SK-N-SH (cell line): ENCODE data around the gene RPS8. TPM values are rescaled to one million over a fixed set of nuclear protein-coding genes. Genes with fewer than 3 reads are reported as not detected.
A peak's percentile ranks its signal among the peaks of the same experiment; 100 is the strongest.

Source experiments
- CTCF ChIA-PET: fragments of 300-600, 350-600 bp; formaldehyde crosslinking; extraction: SDS; loops from one replicate; lab custom pipeline; 2021; lab: Yijun Ruan, JAX
- POLR2A ChIA-PET: fragments of 350-600 bp; sonication (Branson Sonifier 250); formaldehyde crosslinking; extraction: SDS; loops from one replicate; lab custom pipeline; 2020; ENCODE audit warnings: antibody characterized with exemption, inconsistent platforms; lab: Yijun Ruan, JAX
- DNase-seq: peaks from one replicate; pipeline ENCODE4 v3.0.0; 2012
- H2AFZ ChIP-seq: fragments of 200-600 bp; sonication (generic); 2 replicates; pipeline ENCODE4 v1.8.1; 2016; ENCODE audit warnings: antibody characterized with exemption, mild to moderate bottlenecking, low read depth
- H3F3A ChIP-seq: fragments of 200-600 bp; sonication (generic); replicated peaks from 2 replicates; pipeline ENCODE3; 2016; ENCODE audit warnings: antibody characterized with exemption, mild to moderate bottlenecking; ENCODE audit not compliant: insufficient read depth
- H3K27ac ChIP-seq, 2 experiments: fragments of 200-500 bp in 1 of 2; fragments of 200-600 bp in 1 of 2; sonication (Bioruptor generic) in 1 of 2; sonication (generic), shearing (Covaris generic) in 1 of 2; 2 replicates each; pipeline versions ENCODE4 v1.5.1 to v1.6.1; 2014 to 2016; ENCODE audit warnings: low read depth in 2 of 2, inconsistent platforms in 1 of 2, low read length in 1 of 2, mild to moderate bottlenecking in 1 of 2, mixed read lengths in 1 of 2
- H3K27me3 ChIP-seq: fragments of 200-600 bp; sonication (generic), shearing (Covaris generic); 2 replicates; pipeline ENCODE4 v1.6.1; 2016; ENCODE audit warnings: mixed run types; ENCODE audit not compliant: insufficient read depth
- H3K36me3 ChIP-seq, 2 experiments: fragments of 200-500 bp in 1 of 2; fragments of 200-600 bp in 1 of 2; sonication (Bioruptor generic) in 1 of 2; sonication (generic) in 1 of 2; replicated peaks in 1 of 2; 2 replicates each; pipeline versions ENCODE3 to v1.5.1; 2014 to 2016; ENCODE audit warnings: low read length in 1 of 2, mild to moderate bottlenecking in 1 of 2; ENCODE audit not compliant: insufficient read depth in 2 of 2, control insufficient read depth in 1 of 2
- H3K4me1 ChIP-seq, 2 experiments: fragments of 200-500 bp in 1 of 2; fragments of 200-600 bp in 1 of 2; sonication (Bioruptor generic) in 1 of 2; sonication (generic), shearing (Covaris generic) in 1 of 2; 2 replicates each; pipeline versions ENCODE4 v1.5.1 to v1.6.1; 2014 to 2016; ENCODE audit warnings: low read depth in 1 of 2, low read length in 1 of 2, mixed run types in 1 of 2; ENCODE audit not compliant: insufficient read depth in 2 of 2, control insufficient read depth in 1 of 2
- H3K4me2 ChIP-seq: fragments of 200-600 bp; sonication (generic), shearing (Covaris generic); 2 replicates; pipeline ENCODE4 v1.6.1; 2017; ENCODE audit warnings: mixed run types
- H3K4me3 ChIP-seq, 2 experiments: fragments of 200-500 bp in 1 of 2; fragments of 200-600 bp in 1 of 2; sonication (Bioruptor generic) in 1 of 2; sonication (generic), shearing (Covaris generic) in 1 of 2; 2 replicates each; pipeline versions ENCODE4 v1.5.1 to v1.8.1; 2014 to 2016; ENCODE audit warnings: low read depth in 2 of 2, inconsistent platforms in 1 of 2, low read length in 1 of 2, mild to moderate bottlenecking in 1 of 2, mixed read lengths in 1 of 2, moderate library complexity in 1 of 2
- H3K79me2 ChIP-seq: fragments of 200-600 bp; sonication (generic); 2 replicates; pipeline ENCODE4 v1.8.1; 2017; ENCODE audit warnings: mild to moderate bottlenecking; ENCODE audit not compliant: insufficient read depth
- H3K9ac ChIP-seq: fragments of 200-600 bp; sonication (generic); 2 replicates; pipeline ENCODE4 v1.6.1; 2017; ENCODE audit warnings: mixed run types
- H3K9me2 ChIP-seq: fragments of 200-600 bp; sonication (generic); 2 replicates; pipeline ENCODE4 v1.6.1; 2017; ENCODE audit warnings: mixed run types
- H3K9me3 ChIP-seq: fragments of 200-600 bp; sonication (generic); 2 replicates; pipeline ENCODE4 v1.6.1; 2017; ENCODE audit warnings: mixed run types, mild to moderate bottlenecking, moderate library complexity
- H4K20me1 ChIP-seq: fragments of 200-600 bp; sonication (generic); 2 replicates; pipeline ENCODE4 v1.6.1; 2017; ENCODE audit warnings: mild to moderate bottlenecking, mixed run types; ENCODE audit not compliant: insufficient read depth
- CHD2 ChIP-seq: fragments of 150-350 bp; IDR thresholded peaks from 2 replicates; pipeline ENCODE4 v1.6.1; 2018; ENCODE audit warnings: low read length; ENCODE audit not compliant: partially characterized antibody
- ELF1 ChIP-seq: IDR thresholded peaks from 2 replicates; pipeline ENCODE4 v1.4.0; 2012
- EZH2phosphoT487 ChIP-seq: fragments of 200-600 bp; sonication (generic); IDR thresholded peaks from 2 replicates; pipeline ENCODE4 v1.6.1; 2017; ENCODE audit warnings: low read depth, mixed run types, mild to moderate bottlenecking, antibody characterized with exemption, moderate library complexity, borderline replicate concordance
- FOXM1 ChIP-seq: IDR thresholded peaks from 2 replicates; pipeline ENCODE4 v1.4.0; 2012; ENCODE audit warnings: low read depth, mild to moderate bottlenecking
- GABPA ChIP-seq: IDR thresholded peaks from 2 replicates; pipeline ENCODE4 v1.4.0; 2012; ENCODE audit warnings: low read depth, mild to moderate bottlenecking
- IRF3 ChIP-seq: fragments of 150-350 bp; IDR thresholded peaks from 2 replicates; pipeline ENCODE4 v1.6.1; 2016; ENCODE audit warnings: mild to moderate bottlenecking, low read depth, low read length
- JUND ChIP-seq: IDR thresholded peaks from 2 replicates; pipeline ENCODE4 v1.4.0; 2012
- MEF2A ChIP-seq: IDR thresholded peaks from 2 replicates; pipeline ENCODE4 v1.4.0; 2012; ENCODE audit warnings: low read depth, borderline replicate concordance
- MXI1 ChIP-seq: IDR thresholded peaks from 2 replicates; pipeline ENCODE4 v1.6.1; 2012; ENCODE audit warnings: mild to moderate bottlenecking, low read depth, low read length, improper control_type of control experiment
- NFIC ChIP-seq: IDR thresholded peaks from 2 replicates; pipeline ENCODE4 v1.4.0; 2012; ENCODE audit warnings: borderline replicate concordance
- NRF1 ChIP-seq: IDR thresholded peaks from 2 replicates; pipeline ENCODE4 v1.6.1; 2012; ENCODE audit warnings: low read depth, mild to moderate bottlenecking, low read length
- PBX3 ChIP-seq: IDR thresholded peaks from 2 replicates; pipeline ENCODE4; 2012
- POLR2AphosphoS5 ChIP-seq: IDR thresholded peaks from 2 replicates; pipeline ENCODE4 v1.6.1; 2012; ENCODE audit warnings: low read depth, low read length
- RAD21 ChIP-seq: IDR thresholded peaks from 2 replicates; pipeline ENCODE4 v1.6.1; 2012; ENCODE audit warnings: mild to moderate bottlenecking, low read length
- RCOR1 ChIP-seq: fragments of 150-350 bp; IDR thresholded peaks from 2 replicates; pipeline ENCODE4 v1.6.1; 2017; ENCODE audit warnings: antibody characterized with exemption, low read length
- SIN3A ChIP-seq: IDR thresholded peaks from 2 replicates; pipeline ENCODE4 v1.6.1; 2012; ENCODE audit warnings: low read depth, mild to moderate bottlenecking, low read length, moderate library complexity, borderline replicate concordance
- SMC3 ChIP-seq: IDR thresholded peaks from 2 replicates; pipeline ENCODE4 v1.6.1; 2012; ENCODE audit warnings: low read depth, low read length, improper control_type of control experiment
- TCF12 ChIP-seq: IDR thresholded peaks from 2 replicates; pipeline ENCODE4 v1.4.0; 2012
- TEAD4 ChIP-seq: IDR thresholded peaks from 2 replicates; pipeline ENCODE4 v1.4.0; 2012; ENCODE audit warnings: mild to moderate bottlenecking, borderline replicate concordance; ENCODE audit not compliant: insufficient read depth
- USF1 ChIP-seq: IDR thresholded peaks from 2 replicates; pipeline ENCODE4 v1.4.0; 2012; ENCODE audit warnings: low read depth, borderline replicate concordance
- YY1 ChIP-seq: IDR thresholded peaks from 2 replicates; pipeline ENCODE4 v1.4.0; 2012; ENCODE audit warnings: low read depth, mild to moderate bottlenecking
- ZBTB33 ChIP-seq: IDR thresholded peaks from 2 replicates; pipeline ENCODE4 v1.4.0; 2012; ENCODE audit warnings: low read depth, borderline replicate concordance
- WGBS: methylation state at CpG from one replicate; pipeline ENCODE4 v1.1.6; 2017; ENCODE audit warnings: low lambda C conversion rate; 5-methylcytosine and 5-hydroxymethylcytosine counted together
- polyA plus RNA-seq, 3 experiments: library from polyadenylated mRNA; depleted of rRNA; stranded (reverse); fragments of >200 nt; gene quantifications; 2 replicates each; pipeline ENCODE4 v1.2.3, GENCODE V29; 2012

Gene RPS8
- polyA plus RNA-seq, 1 of the 3 experiments (the other 2 are of a cell fraction): 3,303 TPM

GRCh38 chr1:44819196-44819607, 43.9 kb downstream of the RPS8 start (continued):
- no peak for TF ChIP-seq IRF3
- TF ChIP-seq, all 33 proteins: peak for 0

- peak overlapping the region; percentile 10; the same call in 1 of the 2 replicates for H2AFZ ChIP-seq
- H3K9me2 ChIP-seq: no peaks in the 10 kb centered on the region
- H3K9me3 ChIP-seq: no peaks in the 10 kb centered on the region
- peaks cover 6 to 20% of the 10 kb centered on the region in 2 experiments for H3K36me3 ChIP-seq
- H3K79me2 ChIP-seq: no peaks in the 10 kb centered on the region
- H3K27ac ChIP-seq: peak overlapping the region; percentile 76 to 95
- peaks cover 5 to 7% of the 10 kb centered on the region in 2 experiments; a peak in 1 of 4 replicates for H3K4me1 ChIP-seq
- H3K27me3 ChIP-seq: no peaks in the 10 kb centered on the region
- DNase-seq: peak; percentile 86
- H4K20me1 ChIP-seq: no peaks in the 10 kb centered on the region
- WGBS: 7% methylated on average over 29 of the region's 33 CpGs
- peak overlapping the region; percentile 45 for H3K4me2 ChIP-seq
- H3K9ac ChIP-seq: peak overlapping the region; percentile 69
- peaks cover 59% of the 10 kb centered on the region for H3F3A ChIP-seq
- H3K4me3 ChIP-seq: peak overlapping the region; percentile 1 to 41; a peak in 3 of 4 replicates
- ChIA-PET CTCF (interaction anchor here (0.6 to 2.3 kb wide), 7 partner anchors 10 to 423 kb away, joined by 3 to 7 read pairs (median 4); no protein-coding TSS in a partner anchor), POLR2A (interaction anchor here (0.6 to 3.2 kb wide), 10 partner anchors 10 to 1414 kb away, joined by 3 to 15 read pairs (median 4); partner anchors contain the start of genes BTBD19, DYNLT4, HECTD3 and PLK3)
- TF ChIP-seq FOXM1 (no peak), SIN3A (peak; percentile 99), NRF1 (no peak), TCF12 (peak; percentile 47), TEAD4 (peak; percentile 79), RAD21 (no peak), IRF3 (no peak), MXI1 (no peak), YY1 (no peak), JUND (peak; percentile 61), ZBTB33 (peak; percentile 82), PBX3 (peak; percentile 62), POLR2AphosphoS5 (peak; percentile 100), EZH2phosphoT487 (no peak), SMC3 (no peak), NFIC (peak; percentile 19; the same call in 1 of the 2 replicates), RCOR1 (no peak; the same call in 1 of the 2 replicates), CHD2 (no peak), GABPA (0 out of 2 replicates have a peak, but pooled peaks have one; percentile 35), MEF2A (peak; percentile 37; the same call in 1 of the 2 replicates), USF1 (no peak), ELF1 (peak; percentile 64; the same call in 1 of the 2 replicates)
Measured at GRCh38 chr1:44819608-44820327, 44.4 kb downstream of the RPS8 start.
